T-helper 9 cell (primary cell): ENCODE results near the gene NR2F2.
"Not testable (repeated sequence)": the region's sequence is repeated elsewhere in the genome, so short reads cannot be mapped to it uniquely, and the experiment has no call there.

Experiments used
- DNase-seq: peaks from one replicate; pipeline ENCODE4 v3.0.0-alpha.2; 2020

Gene NR2F2

DNA sequence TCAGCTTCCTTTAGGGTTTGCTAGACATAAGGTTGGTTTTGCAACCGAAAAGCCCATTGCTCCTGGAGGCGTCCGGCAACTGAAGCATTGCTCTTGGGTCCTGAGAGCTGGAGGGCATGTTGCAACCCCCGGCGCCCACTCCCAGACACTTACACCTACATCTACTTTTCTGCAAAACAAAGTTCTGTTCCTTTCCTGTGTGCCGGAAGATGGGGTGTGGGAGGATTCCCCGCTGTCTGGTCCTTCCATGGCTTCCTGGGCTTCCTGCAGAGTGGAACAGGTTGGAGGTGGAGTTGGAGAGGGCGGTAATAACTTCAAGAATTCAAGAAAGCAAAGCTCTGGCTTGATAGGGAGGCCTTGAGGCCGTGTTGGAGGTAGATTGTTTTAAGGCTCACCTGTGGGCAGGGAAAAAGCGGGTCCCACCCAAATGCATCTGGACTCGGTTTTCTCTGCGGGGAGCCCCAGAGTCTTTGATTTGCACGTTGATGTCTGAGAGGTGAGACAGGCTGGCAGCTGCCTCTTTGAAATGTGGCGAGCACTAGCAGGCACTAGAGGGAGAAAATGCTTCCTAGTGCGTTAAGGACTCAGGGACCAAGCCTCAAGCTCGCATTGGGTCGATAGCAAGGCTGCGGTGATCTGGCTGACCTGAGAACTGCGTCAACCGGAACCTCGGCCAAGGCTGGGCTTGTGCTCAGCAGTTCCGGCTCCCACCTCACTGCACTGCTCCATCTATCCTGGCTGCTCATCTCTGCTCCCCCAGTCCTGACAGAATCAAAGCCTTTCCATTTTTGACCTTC, 39.5 kb downstream of the NR2F2 start:
- DNase-seq = no peak

DNA sequence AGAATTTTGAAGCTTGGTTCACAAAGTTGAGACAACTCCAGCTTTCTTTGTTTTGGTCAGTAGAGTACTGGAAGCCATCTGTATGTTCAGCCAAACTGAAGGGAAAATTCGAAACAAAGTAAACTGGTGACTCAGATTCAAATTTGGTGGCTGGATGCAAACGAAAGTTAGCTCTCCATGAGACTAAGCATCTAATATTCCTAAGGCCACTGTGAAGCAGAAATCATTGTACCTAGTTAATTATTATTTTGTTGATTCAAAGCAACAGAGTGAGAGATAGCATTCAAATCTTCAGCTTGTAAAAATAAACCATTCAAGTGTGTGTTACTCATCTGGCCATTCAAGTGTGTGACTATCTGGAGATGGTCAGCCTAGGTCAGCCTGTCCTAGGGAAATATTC, 42.1 kb downstream of the NR2F2 start:
- DNase-seq = no peak

DNA sequence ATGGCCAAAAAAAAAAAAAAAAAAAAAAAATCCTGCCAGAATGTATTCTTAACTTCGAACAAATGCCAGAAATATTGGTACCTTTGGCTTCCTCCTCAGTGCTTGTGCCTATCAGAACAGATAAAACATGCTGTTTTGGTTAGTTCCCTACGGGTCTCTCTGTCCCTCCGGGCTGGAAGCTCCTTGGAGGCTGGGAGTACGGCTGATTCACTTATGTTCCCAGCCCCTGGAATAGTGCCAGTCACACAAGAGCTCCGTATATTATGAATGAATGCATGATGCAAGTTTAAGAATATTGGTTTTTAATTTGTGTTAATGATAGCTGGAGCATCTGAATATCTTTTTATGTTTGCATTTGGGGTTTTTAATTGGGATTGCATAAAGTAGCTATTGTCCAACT, 44.0 kb downstream of the NR2F2 start:
- no peak for DNase-seq

GRCh38 chr15:96379592-96379991, 49.1 kb downstream of the NR2F2 start:
- DNase-seq = not testable (repeated sequence)

GRCh38 chr15:96381463-96381862, 51.0 kb downstream of the NR2F2 start:
- no peak for DNase-seq

- no peak for DNase-seq
These were observed 54.7 kb downstream of the NR2F2 start for GRCh38 chr15:96385195-96385594.

- DNase-seq = no peak
These were observed 58.2 kb downstream of the NR2F2 start for GRCh38 chr15:96388673-96389072.
